ENCODE measurements around the gene CCNB1.

DNA sequence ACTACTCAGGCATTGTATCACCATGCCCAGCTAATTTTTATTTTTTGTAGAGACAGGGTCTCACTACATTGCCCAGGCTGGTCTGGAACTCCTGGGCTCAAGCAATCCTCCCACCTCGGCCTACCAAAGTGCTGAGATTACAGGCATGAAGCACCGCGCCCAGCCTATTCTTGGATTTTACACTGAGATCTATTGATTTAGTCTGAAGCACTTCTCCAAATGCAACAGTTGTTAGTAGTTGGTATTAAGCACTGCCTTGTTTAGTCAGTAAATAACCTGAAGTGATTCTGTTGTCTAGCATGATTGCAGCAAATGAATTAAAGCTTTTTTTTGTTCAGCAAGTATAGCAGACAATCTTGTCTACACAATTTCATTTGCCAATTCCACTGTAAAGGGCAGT is 8.9 kb upstream of the CCNB1 start:
- TF ChIP-seq, protein P1, sequence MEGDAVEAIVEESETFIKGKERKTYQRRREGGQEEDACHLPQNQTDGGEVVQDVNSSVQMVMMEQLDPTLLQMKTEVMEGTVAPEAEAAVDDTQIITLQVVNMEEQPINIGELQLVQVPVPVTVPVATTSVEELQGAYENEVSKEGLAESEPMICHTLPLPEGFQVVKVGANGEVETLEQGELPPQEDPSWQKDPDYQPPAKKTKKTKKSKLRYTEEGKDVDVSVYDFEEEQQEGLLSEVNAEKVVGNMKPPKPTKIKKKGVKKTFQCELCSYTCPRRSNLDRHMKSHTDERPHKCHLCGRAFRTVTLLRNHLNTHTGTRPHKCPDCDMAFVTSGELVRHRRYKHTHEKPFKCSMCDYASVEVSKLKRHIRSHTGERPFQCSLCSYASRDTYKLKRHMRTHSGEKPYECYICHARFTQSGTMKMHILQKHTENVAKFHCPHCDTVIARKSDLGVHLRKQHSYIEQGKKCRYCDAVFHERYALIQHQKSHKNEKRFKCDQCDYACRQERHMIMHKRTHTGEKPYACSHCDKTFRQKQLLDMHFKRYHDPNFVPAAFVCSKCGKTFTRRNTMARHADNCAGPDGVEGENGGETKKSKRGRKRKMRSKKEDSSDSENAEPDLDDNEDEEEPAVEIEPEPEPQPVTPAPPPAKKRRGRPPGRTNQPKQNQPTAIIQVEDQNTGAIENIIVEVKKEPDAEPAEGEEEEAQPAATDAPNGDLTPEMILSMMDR (IDR thresholded peaks at IDR 0.05), result no peak
- TF ChIP-seq POLR2A (IDR thresholded peaks at IDR 0.05) (no peak), POLR2AphosphoS5 (IDR thresholded peaks at IDR 0.05) (no peak)
